ENCODE measurements around the gene B3GNT4.

DNA sequence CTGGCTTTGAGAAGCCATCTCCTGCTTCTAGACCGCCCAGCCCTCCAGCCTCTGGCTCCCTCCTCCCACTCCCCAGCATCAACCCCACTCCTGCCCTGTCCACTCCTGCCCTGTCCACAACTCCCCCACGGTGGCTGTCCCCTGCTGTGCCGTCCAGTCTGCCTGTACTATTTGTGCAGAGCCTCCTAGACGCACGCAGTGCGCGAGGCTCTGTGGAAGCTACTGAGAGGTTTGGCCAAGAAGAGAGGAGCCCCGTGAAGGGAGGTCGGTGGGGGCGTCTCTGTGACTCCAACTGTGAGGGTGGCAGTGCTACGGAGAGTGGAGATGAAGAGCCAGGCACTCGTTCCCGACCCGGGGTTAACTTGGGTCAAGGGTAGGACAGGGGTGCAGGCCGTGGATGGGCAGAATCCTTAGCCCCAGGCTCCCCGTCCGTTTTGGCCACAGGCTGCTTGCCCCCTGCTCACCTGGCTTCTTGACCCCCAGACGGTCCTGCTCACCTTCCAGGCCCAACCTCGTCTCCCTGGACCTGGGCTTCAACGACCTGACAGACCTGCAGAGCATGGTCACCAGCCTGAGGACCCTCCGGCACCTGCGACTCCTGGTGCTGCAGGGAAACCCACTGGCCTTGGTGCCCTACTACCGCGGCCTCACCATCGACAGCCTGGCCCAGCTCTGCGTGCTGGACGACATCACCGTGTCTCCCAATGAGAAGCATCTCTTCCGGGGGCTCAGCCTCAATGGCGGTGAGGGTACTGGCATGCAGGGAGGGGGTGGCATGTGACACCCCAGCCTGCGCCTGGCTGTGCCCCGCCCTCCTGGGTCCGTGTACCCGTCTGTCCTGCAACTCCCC, 13.7 kb upstream of the B3GNT4 start:
- TF ChIP-seq POLR2A (IDR thresholded peaks at IDR 0.05; ENCODE audit: low read depth, low read length) (no peak), POLR2AphosphoS5 (IDR thresholded peaks at IDR 0.05; ENCODE audit: low read depth, low read length) (no peak)

Data from GM12892 (cell line).